NCI-H82 (cell line): ENCODE measurements around the gene OSBPL2.

ENCODE experiments used
- DNase-seq: peaks from one replicate; lab custom pipeline; 2025; lab: John Stamatoyannopoulos, UW

OSBPL2 gene

GRCh38 chr20:62302341-62303061 lies 64.2 kb downstream of the OSBPL2 start, which contains the start of gene ADRM1:
Gene ADRM1, plus strand, starts transcription at chr20:62302997. Its CDS starts 572 bp downstream, at chr20:62303569.
- peak; percentile 98 for DNase-seq

GRCh38 chr20:62303062-62303339 lies 64.7 kb downstream of the OSBPL2 start:
- no peak for DNase-seq

GRCh38 chr20:62303340-62304226 lies 65.3 kb downstream of the OSBPL2 start:
- DNase-seq = peak; percentile 31

- DNase-seq = no peak
Measured at GRCh38 chr20:62304331-62305148, 66.2 kb downstream of the OSBPL2 start.

- no peak for DNase-seq
Measured at GRCh38 chr20:62305149-62305764, 66.9 kb downstream of the OSBPL2 start.

GRCh38 chr20:62305765-62306413 lies 67.6 kb downstream of the OSBPL2 start:
- DNase-seq = no peak

- no peak for DNase-seq
Measured at GRCh38 chr20:62306414-62307187, 68.3 kb downstream of the OSBPL2 start.

- no peak for DNase-seq
Measured at GRCh38 chr20:62307226-62308101, 69.1 kb downstream of the OSBPL2 start.

GRCh38 chr20:62308102-62308822 lies 69.9 kb downstream of the OSBPL2 start:
- no peak for DNase-seq

- no peak for DNase-seq
Measured at GRCh38 chr20:62309198-62309944, 71.0 kb downstream of the OSBPL2 start.

- no peak for DNase-seq
Measured at GRCh38 chr20:62309947-62310756, 71.8 kb downstream of the OSBPL2 start.

GRCh38 chr20:62310757-62311121 lies 72.4 kb downstream of the OSBPL2 start:
- no peak for DNase-seq

- no peak for DNase-seq
Measured at GRCh38 chr20:62311150-62311549, 72.8 kb downstream of the OSBPL2 start.

GRCh38 chr20:62311832-62312661 lies 73.7 kb downstream of the OSBPL2 start:
- no peak for DNase-seq

- no peak for DNase-seq
Measured at GRCh38 chr20:62312662-62312977, 74.3 kb downstream of the OSBPL2 start.

GRCh38 chr20:62313021-62313420 lies 74.7 kb downstream of the OSBPL2 start:
- no peak for DNase-seq
